Measurements from ENCODE around the gene FETUB. TPM values are rescaled to one million over a fixed set of nuclear protein-coding genes. Genes with fewer than 3 reads are reported as not detected.

FETUB gene
- total RNA-seq, 1 experiment from 2014 or later: not detected

DNA sequence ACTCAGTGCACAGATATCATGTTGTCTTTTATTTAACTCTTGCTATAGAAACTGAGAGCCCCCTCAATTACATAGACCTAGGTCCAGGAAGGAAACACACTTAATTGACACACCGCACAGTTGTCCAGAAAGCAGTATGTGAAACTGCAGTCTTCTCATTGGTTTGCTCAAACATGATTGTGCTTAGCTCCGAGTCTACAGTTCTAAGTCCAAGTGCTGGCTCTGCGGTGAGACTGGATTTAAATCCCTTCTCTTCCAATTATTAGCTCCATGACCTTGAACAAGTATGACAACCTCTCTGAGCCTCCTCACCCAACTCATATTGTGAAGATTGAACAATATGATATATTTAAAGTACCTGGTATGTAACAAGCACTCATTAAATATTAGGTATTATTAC, 46.3 kb upstream of the FETUB start:
- H3K27me3 Mint-ChIP-seq (ENCODE audit: insufficient read depth, unreplicated experiment): no peaks in the 10 kb centered on the region
- BruUV-seq (replicated peaks): no TSS peak
- H3K27ac Mint-ChIP-seq (ENCODE audit: low read depth, unreplicated experiment): no peak overlapping the region
- H3K4me1 Mint-ChIP-seq (ENCODE audit: insufficient read depth, unreplicated experiment): peaks cover 32% of the 10 kb centered on the region
- H3K4me3 Mint-ChIP-seq (ENCODE audit: unreplicated experiment): no peak overlapping the region
- H3K36me3 Mint-ChIP-seq (ENCODE audit: insufficient read depth, unreplicated experiment): no peaks in the 10 kb centered on the region
- TF ChIP-seq, protein P1, sequence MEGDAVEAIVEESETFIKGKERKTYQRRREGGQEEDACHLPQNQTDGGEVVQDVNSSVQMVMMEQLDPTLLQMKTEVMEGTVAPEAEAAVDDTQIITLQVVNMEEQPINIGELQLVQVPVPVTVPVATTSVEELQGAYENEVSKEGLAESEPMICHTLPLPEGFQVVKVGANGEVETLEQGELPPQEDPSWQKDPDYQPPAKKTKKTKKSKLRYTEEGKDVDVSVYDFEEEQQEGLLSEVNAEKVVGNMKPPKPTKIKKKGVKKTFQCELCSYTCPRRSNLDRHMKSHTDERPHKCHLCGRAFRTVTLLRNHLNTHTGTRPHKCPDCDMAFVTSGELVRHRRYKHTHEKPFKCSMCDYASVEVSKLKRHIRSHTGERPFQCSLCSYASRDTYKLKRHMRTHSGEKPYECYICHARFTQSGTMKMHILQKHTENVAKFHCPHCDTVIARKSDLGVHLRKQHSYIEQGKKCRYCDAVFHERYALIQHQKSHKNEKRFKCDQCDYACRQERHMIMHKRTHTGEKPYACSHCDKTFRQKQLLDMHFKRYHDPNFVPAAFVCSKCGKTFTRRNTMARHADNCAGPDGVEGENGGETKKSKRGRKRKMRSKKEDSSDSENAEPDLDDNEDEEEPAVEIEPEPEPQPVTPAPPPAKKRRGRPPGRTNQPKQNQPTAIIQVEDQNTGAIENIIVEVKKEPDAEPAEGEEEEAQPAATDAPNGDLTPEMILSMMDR (IDR thresholded peaks at IDR 0.05; ENCODE audit: unreplicated experiment): no peak
- no peaks in the 10 kb centered on the region for H3K9me3 Mint-ChIP-seq (ENCODE audit: unreplicated experiment)
- POLR2A ChIA-PET: no interaction called here
- CTCF ChIA-PET: interaction anchor here (0.7 to 9.6 kb wide), 3 partner anchors 10 to 21 kb away, joined by 3 to 100 read pairs (median 6); partner anchors contain the start of gene AHSG
- no peak for DNase-seq (ENCODE audit: unreplicated experiment)
- intact Hi-C loops (cut with micrococcal nuclease): no loop called here

DNA sequence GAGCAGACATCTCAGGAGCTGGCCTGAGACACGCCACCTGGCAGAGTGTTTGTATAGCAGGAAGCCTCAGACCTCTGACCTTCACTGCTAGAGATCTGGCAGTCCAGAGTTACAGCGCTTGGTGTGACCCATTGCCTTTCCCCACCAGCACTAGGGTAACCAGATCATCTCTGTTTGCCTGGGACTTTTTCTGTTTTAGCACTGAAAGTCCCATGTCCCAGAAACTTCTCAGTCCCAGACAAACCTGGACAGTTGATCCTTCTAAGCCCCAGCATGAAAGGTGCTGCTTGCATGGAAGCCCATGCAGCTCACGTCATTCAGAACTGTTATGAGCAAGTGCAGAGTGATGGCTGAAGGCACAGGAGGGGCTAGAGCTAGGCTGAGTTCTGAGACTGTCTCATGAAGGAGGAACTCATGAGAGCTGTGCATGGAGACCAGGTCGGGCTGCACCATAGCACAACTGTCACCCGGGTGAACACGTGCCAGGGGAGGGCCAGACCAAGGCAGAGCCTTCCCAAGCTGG, 45.5 kb upstream of the FETUB start:
- H3K27ac Mint-ChIP-seq (ENCODE audit: low read depth, unreplicated experiment): no peak overlapping the region

GRCh38 chr3:186596568-186597287, 43.5 kb upstream of the FETUB start:
- intact Hi-C loops (cut with micrococcal nuclease): no loop called here

More for the DNA sequence above, 45.5 kb upstream of the FETUB start:
- no TSS peak for BruUV-seq (replicated peaks)
- Mint-ChIP-seq H3K4me1 (ENCODE audit: insufficient read depth, unreplicated experiment) (peaks cover 36% of the 10 kb centered on the region), H3K9me3 (ENCODE audit: unreplicated experiment) (no peaks in the 10 kb centered on the region), H3K36me3 (ENCODE audit: insufficient read depth, unreplicated experiment) (no peaks in the 10 kb centered on the region), H3K4me3 (ENCODE audit: unreplicated experiment) (no peak overlapping the region), H3K27me3 (ENCODE audit: insufficient read depth, unreplicated experiment) (no peaks in the 10 kb centered on the region)
- CTCF ChIA-PET: interaction anchor here (0.7 to 9.6 kb wide), 3 partner anchors 15 to 29 kb away, joined by 3 to 100 read pairs (median 6); partner anchors contain the start of gene AHSG
- intact Hi-C loops (cut with micrococcal nuclease): no loop called here
- DNase-seq (ENCODE audit: unreplicated experiment): no peak
- TF ChIP-seq, protein P1 (IDR thresholded peaks at IDR 0.05; ENCODE audit: unreplicated experiment): no peak
- POLR2A ChIA-PET: no interaction called here

More at GRCh38 chr3:186596568-186597287, 43.5 kb upstream of the FETUB start:
- BruUV-seq (replicated peaks): TSS peak; percentile 86
- Mint-ChIP-seq H3K27me3 (ENCODE audit: insufficient read depth, unreplicated experiment) (no peaks in the 10 kb centered on the region), H3K27ac (ENCODE audit: low read depth, unreplicated experiment) (peak overlapping the region; percentile 86), H3K4me3 (ENCODE audit: unreplicated experiment) (peak overlapping the region; percentile 54), H3K36me3 (ENCODE audit: insufficient read depth, unreplicated experiment) (no peaks in the 10 kb centered on the region), H3K4me1 (ENCODE audit: insufficient read depth, unreplicated experiment) (peaks cover 27% of the 10 kb centered on the region), H3K9me3 (ENCODE audit: unreplicated experiment) (no peaks in the 10 kb centered on the region)
- POLR2A ChIA-PET: interaction anchor here (0.6 to 2.3 kb wide), 10 partner anchors 14 to 658 kb away, joined by 3 to 6 read pairs (median 3); partner anchors contain the start of gene EIF4A2
- TF ChIP-seq, protein P1 (IDR thresholded peaks at IDR 0.05; ENCODE audit: unreplicated experiment): no peak
- DNase-seq (ENCODE audit: unreplicated experiment): peak; percentile 57
- CTCF ChIA-PET: interaction anchor here (0.7 to 3.2 kb wide), 3 partner anchors 13 to 433 kb away, joined by 4 to 36 read pairs (median 12); no protein-coding TSS in a partner anchor

All from MCF 10A (cell line).